Gastroesophageal sphincter (tissue), 4 donors: Measurements from ENCODE around the gene BMPR1A. TPM values are rescaled to one million over a fixed set of nuclear protein-coding genes. Genes with fewer than 3 reads are reported as not detected.

Experiments
- ATAC-seq: fragments of 150-250 bp; one replicate; pipeline ENCODE4 v1.9.1; 2016; ENCODE audit warnings: mild to moderate bottlenecking, moderate library complexity
- H3K27ac ChIP-seq, 4 donors: fragments of 200-600 bp; sonication (generic) in 3 of 4; 1 replicate in 3 of 4; 2 replicates in 1 of 4; pipeline ENCODE4 v1.5.1; 2016 to 2019
- H3K27me3 ChIP-seq: fragments of 200-600 bp; sonication (generic); one replicate; pipeline ENCODE4 v1.5.1; 2019
- H3K36me3 ChIP-seq, 2 donors: fragments of 200-600 bp; sonication (generic); one replicate each; pipeline ENCODE4 v1.5.1; 2019; ENCODE audit warnings: control low read depth in 1 of 2
- H3K4me1 ChIP-seq, 3 donors: fragments of 200-600 bp; sonication (generic); 1 replicate in 2 of 3; 2 replicates in 1 of 3; pipeline ENCODE4 v1.5.1; 2016 to 2019; ENCODE audit warnings: control low read depth in 2 of 3
- H3K4me3 ChIP-seq, 2 donors: fragments of 200-600 bp; sonication (generic); one replicate each; pipeline ENCODE4 v1.5.1; 2019; ENCODE audit warnings: mild to moderate bottlenecking in 1 of 2, moderate library complexity in 1 of 2
- H3K9me3 ChIP-seq, 3 donors: fragments of 200-600 bp; sonication (generic); one replicate each; pipeline ENCODE4 v1.5.1; 2017 to 2019; ENCODE audit warnings: control low read depth in 2 of 3
- EP300 ChIP-seq: sonication (generic); formaldehyde crosslinking; IDR thresholded peaks from one replicate; pipeline ENCODE4 v1.6.1; 2017; ENCODE audit warnings: antibody characterized with exemption, mild to moderate bottlenecking
- POLR2A ChIP-seq, 2 donors: fragments of 450-650 bp; IDR thresholded peaks; one replicate each; pipeline ENCODE4 v1.6.1; 2017; ENCODE audit warnings: antibody characterized with exemption in 2 of 2, mild to moderate bottlenecking in 2 of 2, moderate library complexity in 1 of 2
- POLR2AphosphoS5 ChIP-seq: sonication (generic); formaldehyde crosslinking; IDR thresholded peaks from one replicate; pipeline ENCODE4 v1.6.1; 2017; ENCODE audit warnings: antibody characterized with exemption
- WGBS, 2 donors: methylation state at CpG; one replicate each; pipeline ENCODE4 v1.1.5; 2018; ENCODE audit warnings: low coverage in 1 of 2; 5-methylcytosine and 5-hydroxymethylcytosine counted together
- total RNA-seq, 4 donors: library from RNA; depleted of rRNA; stranded (reverse); fragments of >200 nt; gene quantifications; one replicate each; pipeline ENCODE4 v1.1.0, GENCODE V29; 2016
- TF ChIP-seq, protein P1 (sequence below), 4 experiments: fragments of 200-600 bp in 2 of 4; fragments of 450-650 bp in 2 of 4; sonication (generic) in 1 of 4; IDR thresholded peaks; one replicate each; pipeline ENCODE4 v1.5.1; 2017 to 2019; ENCODE audit warnings: antibody characterized with exemption in 4 of 4, mild to moderate bottlenecking in 2 of 4, moderate library complexity in 2 of 4

The BMPR1A gene
- total RNA-seq, 4 donors from 2014 or later = 91.5 to 121 (median 117) TPM

DNA sequence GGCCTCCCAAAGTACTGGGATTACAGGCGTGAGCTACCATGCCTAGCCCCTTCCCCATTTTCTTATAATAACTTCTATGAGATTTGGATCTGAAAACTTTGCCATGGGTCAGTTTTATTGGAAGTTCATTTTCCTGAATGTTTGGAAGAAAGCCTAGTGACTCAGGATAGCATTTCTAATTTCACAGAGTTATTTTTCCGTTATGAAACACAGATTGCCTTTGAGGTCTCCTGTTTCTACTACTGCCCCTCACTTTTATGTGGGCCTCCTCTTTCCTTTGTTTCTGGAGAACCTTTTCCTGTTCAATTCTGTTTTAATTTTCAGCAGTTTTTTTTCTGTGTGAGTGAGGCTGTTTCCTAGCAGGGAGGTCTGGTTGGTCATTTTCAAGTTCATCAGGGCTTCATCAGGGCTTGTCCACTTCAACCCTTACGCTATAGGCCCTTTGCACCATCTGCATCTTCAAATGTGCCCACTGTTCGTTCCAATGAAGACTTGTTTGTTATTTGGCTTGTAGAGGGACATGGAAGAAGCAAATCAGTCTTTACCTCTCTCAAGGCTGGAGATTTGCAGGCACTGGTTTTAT is 58.7 kb downstream of the BMPR1A start:
- ATAC-seq = peak; percentile 62
- Histone ChIP-seq H3K9me3 (no peaks in the 10 kb centered on the region), H3K27ac (peak overlapping the region; percentile 10 to 68 (median 56)), H3K36me3 (no peaks in the 10 kb centered on the region), H3K27me3 (no peaks in the 10 kb centered on the region), H3K4me1 (peaks cover 0 to 77% (median 5%) of the 10 kb centered on the region in 3 donors), H3K4me3 (no peak overlapping the region)
- WGBS, 2 donors = 64 to 73% methylated on average over 3 to 4 of the region's 4 CpGs
- no peak for TF ChIP-seq POLR2A (IDR thresholded peaks at IDR 0.05)
- TF ChIP-seq, protein P1, sequence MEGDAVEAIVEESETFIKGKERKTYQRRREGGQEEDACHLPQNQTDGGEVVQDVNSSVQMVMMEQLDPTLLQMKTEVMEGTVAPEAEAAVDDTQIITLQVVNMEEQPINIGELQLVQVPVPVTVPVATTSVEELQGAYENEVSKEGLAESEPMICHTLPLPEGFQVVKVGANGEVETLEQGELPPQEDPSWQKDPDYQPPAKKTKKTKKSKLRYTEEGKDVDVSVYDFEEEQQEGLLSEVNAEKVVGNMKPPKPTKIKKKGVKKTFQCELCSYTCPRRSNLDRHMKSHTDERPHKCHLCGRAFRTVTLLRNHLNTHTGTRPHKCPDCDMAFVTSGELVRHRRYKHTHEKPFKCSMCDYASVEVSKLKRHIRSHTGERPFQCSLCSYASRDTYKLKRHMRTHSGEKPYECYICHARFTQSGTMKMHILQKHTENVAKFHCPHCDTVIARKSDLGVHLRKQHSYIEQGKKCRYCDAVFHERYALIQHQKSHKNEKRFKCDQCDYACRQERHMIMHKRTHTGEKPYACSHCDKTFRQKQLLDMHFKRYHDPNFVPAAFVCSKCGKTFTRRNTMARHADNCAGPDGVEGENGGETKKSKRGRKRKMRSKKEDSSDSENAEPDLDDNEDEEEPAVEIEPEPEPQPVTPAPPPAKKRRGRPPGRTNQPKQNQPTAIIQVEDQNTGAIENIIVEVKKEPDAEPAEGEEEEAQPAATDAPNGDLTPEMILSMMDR (IDR thresholded peaks at IDR 0.05) = no peak
- TF ChIP-seq EP300 = no peak
- TF ChIP-seq POLR2AphosphoS5 = no peak

DNA sequence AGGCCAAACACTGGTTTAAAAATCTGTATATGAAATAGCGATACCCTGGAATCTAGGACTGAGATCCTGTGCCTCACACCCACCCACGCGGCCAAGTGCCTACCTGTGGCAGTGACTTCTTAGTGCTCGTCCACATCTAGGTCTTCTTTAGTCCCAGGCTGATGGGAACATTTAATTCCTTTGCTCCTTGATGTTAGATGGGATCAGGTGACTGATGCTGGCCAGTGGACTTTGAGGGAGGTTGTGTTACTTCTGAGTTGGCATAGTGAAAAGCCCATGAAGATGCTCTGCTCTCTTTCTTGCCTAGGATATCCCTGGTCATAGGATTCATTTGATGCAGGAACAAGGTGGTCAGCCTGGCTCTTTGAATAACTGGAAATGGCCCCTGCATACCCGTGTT is 59.2 kb downstream of the BMPR1A start:
- ATAC-seq = no peak
- H3K36me3 ChIP-seq = no peaks in the 10 kb centered on the region
- H3K9me3 ChIP-seq = no peaks in the 10 kb centered on the region
- 55 to 82% methylated on average over 3 to 5 of the region's 5 CpGs for WGBS, 2 donors
- H3K4me1 ChIP-seq = peaks cover 0 to 78% (median 5%) of the 10 kb centered on the region in 3 donors
- peak overlapping the region in 3 of 4 donors; percentile 44 to 68 (median 67) for H3K27ac ChIP-seq
- no peak overlapping the region for H3K4me3 ChIP-seq
- no peaks in the 10 kb centered on the region for H3K27me3 ChIP-seq
- TF ChIP-seq EP300 = no peak
- TF ChIP-seq POLR2AphosphoS5 = no peak
- TF ChIP-seq, protein P1 (IDR thresholded peaks at IDR 0.05) = no peak
- no peak for TF ChIP-seq POLR2A (IDR thresholded peaks at IDR 0.05)

DNA sequence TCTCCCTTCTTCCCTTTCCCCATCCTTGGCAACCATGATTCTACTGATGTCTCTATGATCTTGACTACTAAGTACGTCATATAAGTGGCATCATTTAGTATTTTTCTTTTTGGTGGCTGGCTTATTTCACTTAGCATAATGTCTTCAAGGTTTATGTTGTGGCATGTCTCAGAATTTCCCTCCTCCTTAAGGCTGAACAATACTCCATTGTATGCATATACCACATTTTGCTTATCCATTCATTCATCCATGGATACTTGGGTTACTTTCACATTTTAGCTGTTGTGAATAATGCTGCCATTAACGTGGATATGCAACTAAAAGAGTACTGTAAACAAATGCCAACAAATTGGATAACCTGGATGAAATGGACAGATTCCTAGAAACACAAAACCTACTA is 60.8 kb downstream of the BMPR1A start:
- Histone ChIP-seq H3K27ac (no peak overlapping the region), H3K4me3 (no peak overlapping the region), H3K36me3 (no peaks in the 10 kb centered on the region), H3K4me1 (peaks cover 0 to 86% (median 9%) of the 10 kb centered on the region in 3 donors), H3K27me3 (no peaks in the 10 kb centered on the region), H3K9me3 (no peaks in the 10 kb centered on the region)
- WGBS, 2 donors = 50 to 57% methylated on average over 2 of the region's 2 CpGs
- no peak for TF ChIP-seq POLR2AphosphoS5
- TF ChIP-seq EP300 = no peak
- TF ChIP-seq, protein P1 (IDR thresholded peaks at IDR 0.05) = no peak
- no peak for TF ChIP-seq POLR2A (IDR thresholded peaks at IDR 0.05)
- no peak for ATAC-seq

DNA sequence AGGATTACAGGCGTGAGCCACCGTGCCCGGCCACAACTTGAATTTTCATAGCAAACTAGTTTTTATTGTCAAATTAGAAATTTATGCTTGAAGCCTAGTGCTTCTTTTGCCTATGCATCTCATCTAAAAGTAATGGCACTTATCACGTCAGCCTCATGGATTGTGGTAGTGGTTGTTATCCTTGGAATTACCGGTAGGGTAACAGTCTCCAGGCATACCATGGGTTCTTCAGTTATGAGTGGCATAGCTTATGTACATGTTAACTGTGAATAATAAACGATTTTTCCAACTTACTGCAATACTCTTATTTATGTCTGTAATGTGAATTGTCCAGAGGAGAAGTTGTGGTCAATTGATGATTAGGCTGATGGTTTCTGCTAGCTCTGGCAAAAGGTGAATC is 63.1 kb downstream of the BMPR1A start:
- H3K27ac ChIP-seq = no peak overlapping the region
- no peaks in the 10 kb centered on the region for H3K9me3 ChIP-seq
- WGBS, 2 donors = 60 to 82% methylated on average over 3 to 6 of the region's 6 CpGs
- peaks cover 0 to 88% (median 15%) of the 10 kb centered on the region in 3 donors for H3K4me1 ChIP-seq
- H3K36me3 ChIP-seq = no peaks in the 10 kb centered on the region
- ATAC-seq = no peak
- H3K27me3 ChIP-seq = no peaks in the 10 kb centered on the region
- TF ChIP-seq POLR2A (IDR thresholded peaks at IDR 0.05) = no peak
- TF ChIP-seq, protein P1 (IDR thresholded peaks at IDR 0.05) = no peak
- no peak for TF ChIP-seq POLR2AphosphoS5
- no peak for TF ChIP-seq EP300
- H3K4me3 ChIP-seq = no peak overlapping the region

DNA sequence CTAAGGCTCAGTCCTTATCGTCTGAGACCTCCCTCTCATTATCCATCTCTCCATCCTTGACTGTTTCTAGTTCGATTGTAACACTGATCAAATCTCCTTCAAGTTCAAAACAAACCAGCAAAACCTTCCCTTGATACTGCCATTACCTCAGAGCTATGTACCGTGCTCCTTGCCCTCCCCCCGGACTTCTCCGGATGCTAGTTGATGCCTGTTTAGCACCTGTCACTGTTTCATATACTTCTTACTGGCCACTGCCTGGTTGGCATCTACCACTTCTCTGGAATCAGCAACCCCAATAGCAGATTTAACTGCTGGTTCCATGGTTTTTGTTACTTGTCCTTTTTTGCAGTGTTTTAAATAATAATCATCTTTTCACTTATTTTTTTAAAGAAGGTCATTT is 64.1 kb downstream of the BMPR1A start:
- H3K36me3 ChIP-seq = no peaks in the 10 kb centered on the region
- no peak for ATAC-seq
- H3K4me3 ChIP-seq = no peak overlapping the region
- H3K27me3 ChIP-seq = no peaks in the 10 kb centered on the region
- H3K4me1 ChIP-seq = peaks cover 0 to 86% (median 11%) of the 10 kb centered on the region in 3 donors
- H3K27ac ChIP-seq = no peak overlapping the region
- TF ChIP-seq, protein P1 (IDR thresholded peaks at IDR 0.05) = no peak
- TF ChIP-seq EP300 (no peak), POLR2AphosphoS5 (no peak), POLR2A (IDR thresholded peaks at IDR 0.05) (no peak)
- WGBS, 2 donors = 83 to 90% methylated on average over 5 of the region's 5 CpGs
- no peaks in the 10 kb centered on the region for H3K9me3 ChIP-seq
